HCT116 (cell line): ENCODE data around the gene OR2H2.

Experiments used
- CBX3 ChIP-seq: IDR thresholded peaks from 2 replicates; pipeline ENCODE4 v1.6.1; 2012; ENCODE audit warnings: low read depth
- EGR1 ChIP-seq: IDR thresholded peaks from 2 replicates; pipeline ENCODE4 v1.6.1; 2012; ENCODE audit warnings: low read depth
- EZH2 ChIP-seq: fragments of 200-600 bp; sonication (generic); IDR thresholded peaks from 2 replicates; pipeline ENCODE4 v1.6.1; 2017; ENCODE audit warnings: antibody characterized with exemption, mixed run types
- POLR2AphosphoS5 ChIP-seq: IDR thresholded peaks from 2 replicates; pipeline ENCODE4 v1.6.1; 2011; ENCODE audit warnings: mild to moderate bottlenecking, low read depth, low read length, moderate library complexity
- TCF7L2 ChIP-seq: IDR thresholded peaks from 2 replicates; pipeline ENCODE4 v1.7.0; 2011; ENCODE audit warnings: borderline replicate concordance, inconsistent platforms; ENCODE audit not compliant: insufficient read depth, insufficient read length; ENCODE audit errors: extremely low read depth
- YY1 ChIP-seq: IDR thresholded peaks from 2 replicates; pipeline ENCODE4 v1.6.1; 2011; ENCODE audit warnings: low read length, low read depth, moderate library complexity, mild to moderate bottlenecking; ENCODE audit not compliant: insufficient replicate concordance; ENCODE audit errors: extremely low read depth
- TF ChIP-seq, protein P1 (sequence below): IDR thresholded peaks from 2 replicates; pipeline ENCODE4 v1.6.1; 2012; ENCODE audit warnings: low read depth
- TF ChIP-seq, protein P2 (sequence below), 3 experiments: fragments of 200-600 bp in 1 of 3; sonication (generic) in 1 of 3; IDR thresholded peaks in 2 of 3; conservative IDR thresholded peaks in 1 of 3; 2 replicates each; pipeline ENCODE4 v1.5.1; 2012 to 2017; ENCODE audit warnings: low read depth in 2 of 3, low read length in 2 of 3, antibody characterized with exemption in 1 of 3, borderline replicate concordance in 1 of 3, control low read depth in 1 of 3, mild to moderate bottlenecking in 1 of 3, mixed read lengths in 1 of 3, mixed run types in 1 of 3, moderate library complexity in 1 of 3; ENCODE audit not compliant: insufficient read depth in 1 of 3

DNA sequence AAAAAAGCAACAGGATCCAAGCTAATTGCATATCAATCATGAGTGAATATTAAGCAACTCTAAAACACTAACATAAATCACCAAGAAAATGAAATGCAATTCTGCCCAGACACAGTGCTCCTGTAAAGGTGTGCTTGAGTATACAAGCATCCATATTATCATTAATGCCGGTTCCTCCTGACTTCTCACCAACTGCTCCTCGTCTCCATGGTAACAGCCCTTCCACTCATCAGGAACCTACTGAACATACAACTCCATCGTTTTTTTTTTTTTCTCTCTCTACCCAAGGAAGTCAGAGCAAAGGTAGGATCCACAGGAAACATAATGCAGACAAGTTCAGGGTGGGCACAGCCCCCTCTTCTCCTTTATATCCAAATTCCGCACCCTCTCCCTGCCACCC, 35.7 kb downstream of the OR2H2 start:
- TF ChIP-seq, protein P1, sequence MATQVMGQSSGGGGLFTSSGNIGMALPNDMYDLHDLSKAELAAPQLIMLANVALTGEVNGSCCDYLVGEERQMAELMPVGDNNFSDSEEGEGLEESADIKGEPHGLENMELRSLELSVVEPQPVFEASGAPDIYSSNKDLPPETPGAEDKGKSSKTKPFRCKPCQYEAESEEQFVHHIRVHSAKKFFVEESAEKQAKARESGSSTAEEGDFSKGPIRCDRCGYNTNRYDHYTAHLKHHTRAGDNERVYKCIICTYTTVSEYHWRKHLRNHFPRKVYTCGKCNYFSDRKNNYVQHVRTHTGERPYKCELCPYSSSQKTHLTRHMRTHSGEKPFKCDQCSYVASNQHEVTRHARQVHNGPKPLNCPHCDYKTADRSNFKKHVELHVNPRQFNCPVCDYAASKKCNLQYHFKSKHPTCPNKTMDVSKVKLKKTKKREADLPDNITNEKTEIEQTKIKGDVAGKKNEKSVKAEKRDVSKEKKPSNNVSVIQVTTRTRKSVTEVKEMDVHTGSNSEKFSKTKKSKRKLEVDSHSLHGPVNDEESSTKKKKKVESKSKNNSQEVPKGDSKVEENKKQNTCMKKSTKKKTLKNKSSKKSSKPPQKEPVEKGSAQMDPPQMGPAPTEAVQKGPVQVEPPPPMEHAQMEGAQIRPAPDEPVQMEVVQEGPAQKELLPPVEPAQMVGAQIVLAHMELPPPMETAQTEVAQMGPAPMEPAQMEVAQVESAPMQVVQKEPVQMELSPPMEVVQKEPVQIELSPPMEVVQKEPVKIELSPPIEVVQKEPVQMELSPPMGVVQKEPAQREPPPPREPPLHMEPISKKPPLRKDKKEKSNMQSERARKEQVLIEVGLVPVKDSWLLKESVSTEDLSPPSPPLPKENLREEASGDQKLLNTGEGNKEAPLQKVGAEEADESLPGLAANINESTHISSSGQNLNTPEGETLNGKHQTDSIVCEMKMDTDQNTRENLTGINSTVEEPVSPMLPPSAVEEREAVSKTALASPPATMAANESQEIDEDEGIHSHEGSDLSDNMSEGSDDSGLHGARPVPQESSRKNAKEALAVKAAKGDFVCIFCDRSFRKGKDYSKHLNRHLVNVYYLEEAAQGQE, result no peak
- TF ChIP-seq CBX3 (no peak), TCF7L2 (no peak), YY1 (no peak), EZH2 (no peak), POLR2AphosphoS5 (no peak), EGR1 (no peak)
- TF ChIP-seq, protein P2, sequence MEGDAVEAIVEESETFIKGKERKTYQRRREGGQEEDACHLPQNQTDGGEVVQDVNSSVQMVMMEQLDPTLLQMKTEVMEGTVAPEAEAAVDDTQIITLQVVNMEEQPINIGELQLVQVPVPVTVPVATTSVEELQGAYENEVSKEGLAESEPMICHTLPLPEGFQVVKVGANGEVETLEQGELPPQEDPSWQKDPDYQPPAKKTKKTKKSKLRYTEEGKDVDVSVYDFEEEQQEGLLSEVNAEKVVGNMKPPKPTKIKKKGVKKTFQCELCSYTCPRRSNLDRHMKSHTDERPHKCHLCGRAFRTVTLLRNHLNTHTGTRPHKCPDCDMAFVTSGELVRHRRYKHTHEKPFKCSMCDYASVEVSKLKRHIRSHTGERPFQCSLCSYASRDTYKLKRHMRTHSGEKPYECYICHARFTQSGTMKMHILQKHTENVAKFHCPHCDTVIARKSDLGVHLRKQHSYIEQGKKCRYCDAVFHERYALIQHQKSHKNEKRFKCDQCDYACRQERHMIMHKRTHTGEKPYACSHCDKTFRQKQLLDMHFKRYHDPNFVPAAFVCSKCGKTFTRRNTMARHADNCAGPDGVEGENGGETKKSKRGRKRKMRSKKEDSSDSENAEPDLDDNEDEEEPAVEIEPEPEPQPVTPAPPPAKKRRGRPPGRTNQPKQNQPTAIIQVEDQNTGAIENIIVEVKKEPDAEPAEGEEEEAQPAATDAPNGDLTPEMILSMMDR (IDR thresholded peaks at IDR 0.05 in 2 of 3, conservative IDR thresholded peaks at IDR 0.05 in 1 of 3; ENCODE audit: borderline replicate concordance in 1 of 3, insufficient read depth in 1 of 3, low read depth in 2 of 3, low read length in 2 of 3), result no peak
